Hepatocyte (in vitro differentiated cells): Measurements from ENCODE around the gene GPRC5C.
A peak's percentile ranks its signal among the peaks of the same experiment; 100 is the strongest.

Source experiments
- CTCF ChIP-seq: fragments of 200-600 bp; sonication (generic); IDR thresholded peaks from 2 replicates; pipeline ENCODE4 v1.5.1; 2016; ENCODE audit warnings: antibody characterized with exemption, mild to moderate bottlenecking; ENCODE audit not compliant: poor library complexity
- EZH2 ChIP-seq: fragments of 200-600 bp; sonication (generic); IDR thresholded peaks from 2 replicates; pipeline ENCODE4 v1.6.1; 2016; ENCODE audit warnings: antibody characterized with exemption, mild to moderate bottlenecking, borderline replicate concordance

GRCh38 chr17:74437702-74438101, 5.8 kb downstream of the GPRC5C start:
- TF ChIP-seq CTCF (peak; percentile 48), EZH2 (no peak)
